Brain microvascular endothelial cell (primary cell): ENCODE results near the gene GNA12.
A peak's percentile ranks its signal among the peaks of the same experiment; 100 is the strongest.

Experiments
- DNase-seq: peaks from one replicate; pipeline ENCODE4 v3.0.0-alpha.2; 2020
- H3K27ac ChIP-seq: fragments of 250-450 bp; sonication (Bioruptor Pico); 2 replicates; pipeline ENCODE4 v1.5.1; 2020; ENCODE audit warnings: mild to moderate bottlenecking, moderate library complexity
- H3K27me3 ChIP-seq: fragments of 250-450 bp; sonication (Bioruptor Pico); replicated peaks from 2 replicates; pipeline ENCODE4 v1.5.1; 2020; ENCODE audit warnings: mild to moderate bottlenecking
- H3K36me3 ChIP-seq: fragments of 250-450 bp; sonication (Bioruptor Pico); replicated peaks from 2 replicates; pipeline ENCODE4 v1.5.1; 2020; ENCODE audit warnings: mild to moderate bottlenecking
- H3K4me3 ChIP-seq: 2 replicates; pipeline ENCODE4 v1.5.1; 2011; ENCODE audit warnings: low read depth, mild to moderate bottlenecking, control low read depth, low read length, moderate library complexity
- in situ Hi-C: cut with HindIII; loops from 2 replicates; pipeline ENCODE4 v1.10.0; 2017; ENCODE audit warnings: low sequenced_read_pairs, low pct_ligation_motif_present
- TF ChIP-seq, protein P1 (sequence below): IDR thresholded peaks from 2 replicates; pipeline ENCODE4 v1.5.1; 2011; ENCODE audit warnings: low read depth, mild to moderate bottlenecking, moderate library complexity, low read length, control low read depth, inconsistent platforms; ENCODE audit errors: missing control alignments

GNA12 gene

GRCh38 chr7:2796358-2797352 is 47.5 kb downstream of the GNA12 start:
- TF ChIP-seq, protein P1, sequence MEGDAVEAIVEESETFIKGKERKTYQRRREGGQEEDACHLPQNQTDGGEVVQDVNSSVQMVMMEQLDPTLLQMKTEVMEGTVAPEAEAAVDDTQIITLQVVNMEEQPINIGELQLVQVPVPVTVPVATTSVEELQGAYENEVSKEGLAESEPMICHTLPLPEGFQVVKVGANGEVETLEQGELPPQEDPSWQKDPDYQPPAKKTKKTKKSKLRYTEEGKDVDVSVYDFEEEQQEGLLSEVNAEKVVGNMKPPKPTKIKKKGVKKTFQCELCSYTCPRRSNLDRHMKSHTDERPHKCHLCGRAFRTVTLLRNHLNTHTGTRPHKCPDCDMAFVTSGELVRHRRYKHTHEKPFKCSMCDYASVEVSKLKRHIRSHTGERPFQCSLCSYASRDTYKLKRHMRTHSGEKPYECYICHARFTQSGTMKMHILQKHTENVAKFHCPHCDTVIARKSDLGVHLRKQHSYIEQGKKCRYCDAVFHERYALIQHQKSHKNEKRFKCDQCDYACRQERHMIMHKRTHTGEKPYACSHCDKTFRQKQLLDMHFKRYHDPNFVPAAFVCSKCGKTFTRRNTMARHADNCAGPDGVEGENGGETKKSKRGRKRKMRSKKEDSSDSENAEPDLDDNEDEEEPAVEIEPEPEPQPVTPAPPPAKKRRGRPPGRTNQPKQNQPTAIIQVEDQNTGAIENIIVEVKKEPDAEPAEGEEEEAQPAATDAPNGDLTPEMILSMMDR: no peak

GRCh38 chr7:2795906-2796305 is 48.2 kb downstream of the GNA12 start:
- DNase-seq: no peak
- H3K27ac ChIP-seq: peak overlapping the region; percentile 68
- no peaks in the 10 kb centered on the region for H3K27me3 ChIP-seq
- in situ Hi-C loops: no loop called here
- no peak overlapping the region for H3K4me3 ChIP-seq
- peaks cover 29% of the 10 kb centered on the region for H3K36me3 ChIP-seq
- TF ChIP-seq, protein P1: no peak

More at GRCh38 chr7:2796358-2797352, 47.5 kb downstream of the GNA12 start:
- in situ Hi-C loops: no loop called here
- H3K36me3 ChIP-seq: peaks cover 26% of the 10 kb centered on the region
- H3K27ac ChIP-seq: peak overlapping the region; percentile 68
- H3K4me3 ChIP-seq: no peak overlapping the region
- peak; percentile 80 for DNase-seq
- H3K27me3 ChIP-seq: no peaks in the 10 kb centered on the region

- in situ Hi-C loops: no loop called here
- no peak overlapping the region for H3K27ac ChIP-seq
- DNase-seq: no peak
Measured at GRCh38 chr7:2794836-2795636, 49.1 kb downstream of the GNA12 start.

GRCh38 chr7:2792856-2793487 is 51.1 kb downstream of the GNA12 start:
- Histone ChIP-seq H3K27me3 (no peaks in the 10 kb centered on the region), H3K4me3 (no peak overlapping the region), H3K36me3 (peaks cover 35% of the 10 kb centered on the region), H3K27ac (no peak overlapping the region)
- in situ Hi-C loops: no loop called here
- no peak for DNase-seq
- TF ChIP-seq, protein P1: no peak

More at GRCh38 chr7:2794836-2795636, 49.1 kb downstream of the GNA12 start:
- TF ChIP-seq, protein P1: no peak
- Histone ChIP-seq H3K36me3 (peaks cover 31% of the 10 kb centered on the region), H3K27me3 (no peaks in the 10 kb centered on the region), H3K4me3 (no peak overlapping the region)

GRCh38 chr7:2792235-2792634 is 51.9 kb downstream of the GNA12 start:
- in situ Hi-C loops: no loop called here
- TF ChIP-seq, protein P1: no peak
- H3K27ac ChIP-seq: no peak overlapping the region
- H3K4me3 ChIP-seq: no peak overlapping the region
- DNase-seq: no peak
- H3K36me3 ChIP-seq: peaks cover 35% of the 10 kb centered on the region
- no peaks in the 10 kb centered on the region for H3K27me3 ChIP-seq
